Spleen (tissue), 7 donors: ENCODE measurements around the gene SRSF8.

Experiments
- CTCF ChIP-seq, 11 experiments: fragments of 200-600 bp in 7 of 11; fragments of 450-650 bp in 4 of 11; sonication (generic) in 4 of 11; IDR thresholded peaks in 8 of 11; conservative IDR thresholded peaks in 3 of 11; 1 replicate in 7 of 11; 2 replicates in 4 of 11; pipeline versions ENCODE4 v1.4.0 to v1.8.0; 2016 to 2021; ENCODE audit warnings: antibody characterized with exemption in 11 of 11, inconsistent platforms in 4 of 11, mild to moderate bottlenecking in 1 of 11
- POLR2A ChIP-seq, 3 donors: fragments of 450-650 bp; IDR thresholded peaks; one replicate each; pipeline ENCODE4 v1.5.1; 2017; ENCODE audit warnings: antibody characterized with exemption in 3 of 3, mild to moderate bottlenecking in 1 of 3
- POLR2AphosphoS5 ChIP-seq, 3 donors: sonication (generic); formaldehyde crosslinking; IDR thresholded peaks; one replicate each; pipeline ENCODE4 v1.5.1; 2017; ENCODE audit warnings: antibody characterized with exemption in 3 of 3
- donor health status: DM: no; HTN: no; CAD: no; lungs with moderate emphysema.
- donor health status: DM: no; HTN: no; CAD: no.
- donor health status: DM: no; HTN: no; CAD: no.

- TF ChIP-seq CTCF (IDR thresholded peaks at IDR 0.05 in 8 of 11, conservative IDR thresholded peaks at IDR 0.05 in 3 of 11) (no peak), POLR2A (IDR thresholded peaks at IDR 0.05) (no peak), POLR2AphosphoS5 (IDR thresholded peaks at IDR 0.05) (no peak)
These were observed 23.8 kb upstream of the SRSF8 start for GRCh38 chr11:95042906-95043305.
